ENCODE results near the gene OR2L8. TPM values are rescaled to one million over a fixed set of nuclear protein-coding genes. Genes with fewer than 3 reads are reported as not detected.

OR2L8 gene
- total and polyA plus RNA-seq, 2 of the 4 experiments (the other 2 are of a cell fraction): not detected

GRCh38 chr1:247905910-247906503 lies 42.7 kb upstream of the OR2L8 start:
- Histone ChIP-seq H3K14ac (replicated peaks; ENCODE audit: low read depth, low read length) (no peak overlapping the region), H2BK120ac (ENCODE audit: low read depth, low read length) (no peak overlapping the region), H3K9me1 (ENCODE audit: insufficient read depth, low read length) (no peaks in the 10 kb centered on the region), H3K36me3 (ENCODE audit: control insufficient read depth, insufficient read depth, low read length) (no peaks in the 10 kb centered on the region), H3K4me1 (ENCODE audit: control insufficient read depth, insufficient read depth, low read length) (no peaks in the 10 kb centered on the region), H3K18ac (ENCODE audit: low read depth, low read length) (no peak overlapping the region), H4K5ac (ENCODE audit: low read depth, low read length) (no peak overlapping the region), H4K20me1 (ENCODE audit: insufficient read depth, low read length) (no peaks in the 10 kb centered on the region), H3K23ac (ENCODE audit: low read depth, low read length) (no peak overlapping the region), H3K4ac (ENCODE audit: low read depth, low read length) (no peak overlapping the region), H3K79me1 (ENCODE audit: low read depth in 1 of 2, low read length in 2 of 2) (no peaks in the 10 kb centered on the region), H2BK20ac (ENCODE audit: low read depth, low read length) (no peak overlapping the region), H3K56ac (ENCODE audit: extremely low read depth, insufficient read depth, low read length) (no peak overlapping the region), H3K27ac (ENCODE audit: insufficient read depth, low read length) (no peak overlapping the region), H2AK9ac (replicated peaks; ENCODE audit: low read depth, low read length, poor library complexity) (no peak overlapping the region), H3K4me2 (ENCODE audit: low read depth, low read length) (no peak overlapping the region), H3K4me3 (ENCODE audit: insufficient read depth, low read depth, low read length) (no peak overlapping the region), H3K9ac (ENCODE audit: low read depth, low read length) (no peak overlapping the region), H2AK5ac (ENCODE audit: low read depth, low read length) (no peak overlapping the region), H2AFZ (replicated peaks; ENCODE audit: low read length, poor library complexity) (no peak overlapping the region), H3K9me3 (ENCODE audit: control insufficient read depth, insufficient read depth, low read length) (peaks cover 9% of the 10 kb centered on the region), H2BK15ac (ENCODE audit: low read depth, low read length) (no peak overlapping the region), H4K91ac (ENCODE audit: insufficient read depth, low read depth, low read length) (no peak overlapping the region), H3K27me3 (ENCODE audit: control insufficient read depth, insufficient read depth, low read length) (no peaks in the 10 kb centered on the region), H4K8ac (ENCODE audit: low read depth in 2 of 2, low read length in 2 of 2) (no peak overlapping the region), H2BK5ac (ENCODE audit: low read depth, low read length, poor library complexity, severe bottlenecking) (no peak overlapping the region)
- POLR2A ChIA-PET (ENCODE audit: unreplicated experiment): no interaction called here
- no peak for ATAC-seq (ENCODE audit: low read depth)
- CTCF ChIA-PET: no interaction called here
- in situ Hi-C loops (cut with MboI; ENCODE audit: low sequenced_read_pairs): no loop called here
- intact Hi-C loops (cut with micrococcal nuclease): no loop called here
- DNase-seq: no peak
- no TSS peak for BruUV-seq (replicated peaks)
- no CpG with 5 or more reads among the region's 9 CpGs for WGBS, 2 experiments (ENCODE audit: extremely low coverage in 2 of 2, insufficient read length in 1 of 2)
- dilution Hi-C loops (cut with HindIII; ENCODE audit: low sequenced_read_pairs, unreplicated experiment): no loop called here
- TF ChIP-seq FOS (IDR thresholded peaks at IDR 0.05; ENCODE audit: low read depth, low read length) (no peak), ELK1 (IDR thresholded peaks at IDR 0.05; ENCODE audit: borderline replicate concordance, low read depth, low read length) (no peak)

Measured in IMR-90 (cell line).